DMS 273 (cell line): Measurements from ENCODE around the gene PAXX.

Experiments
- DNase-seq: peaks from one replicate; lab custom pipeline; 2025; ENCODE audit not compliant: unreplicated experiment; lab: John Stamatoyannopoulos, UW

Gene PAXX

GRCh38 chr9:136980669-136981478 is 11.3 kb upstream of the PAXX start:
- no peak for DNase-seq

DNA sequence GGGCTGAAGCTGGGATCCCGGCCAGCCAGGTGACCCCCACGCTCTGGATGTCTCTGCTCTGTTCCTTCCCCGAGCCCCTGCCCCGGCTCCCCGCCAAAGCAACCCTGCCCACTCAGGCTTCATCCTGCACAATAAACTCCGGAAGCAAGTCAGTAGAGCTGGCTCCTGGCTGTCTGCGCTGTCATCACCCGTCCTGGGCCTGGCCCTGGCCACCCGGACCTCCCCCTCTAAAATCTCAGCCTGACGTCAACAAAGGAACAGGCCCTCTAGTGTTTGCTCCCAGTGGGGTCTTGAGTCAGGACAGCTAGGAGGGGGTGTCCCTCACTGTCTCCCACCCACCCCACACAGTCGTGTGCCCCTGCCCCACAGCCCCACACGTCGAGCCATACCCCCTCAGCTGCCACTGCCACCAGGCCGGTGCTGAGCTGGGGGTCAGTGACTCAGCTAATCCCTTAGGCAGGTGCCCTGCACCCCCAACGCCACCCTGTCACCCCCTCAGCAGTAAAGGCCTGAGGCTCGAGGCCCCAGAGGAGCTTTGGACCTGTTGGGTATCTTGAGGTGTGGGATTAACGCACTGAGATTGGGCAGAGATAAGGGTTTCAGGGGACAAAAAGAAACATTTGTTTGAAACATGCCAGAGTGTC is 10.5 kb upstream of the PAXX start:
- no peak for DNase-seq

DNA sequence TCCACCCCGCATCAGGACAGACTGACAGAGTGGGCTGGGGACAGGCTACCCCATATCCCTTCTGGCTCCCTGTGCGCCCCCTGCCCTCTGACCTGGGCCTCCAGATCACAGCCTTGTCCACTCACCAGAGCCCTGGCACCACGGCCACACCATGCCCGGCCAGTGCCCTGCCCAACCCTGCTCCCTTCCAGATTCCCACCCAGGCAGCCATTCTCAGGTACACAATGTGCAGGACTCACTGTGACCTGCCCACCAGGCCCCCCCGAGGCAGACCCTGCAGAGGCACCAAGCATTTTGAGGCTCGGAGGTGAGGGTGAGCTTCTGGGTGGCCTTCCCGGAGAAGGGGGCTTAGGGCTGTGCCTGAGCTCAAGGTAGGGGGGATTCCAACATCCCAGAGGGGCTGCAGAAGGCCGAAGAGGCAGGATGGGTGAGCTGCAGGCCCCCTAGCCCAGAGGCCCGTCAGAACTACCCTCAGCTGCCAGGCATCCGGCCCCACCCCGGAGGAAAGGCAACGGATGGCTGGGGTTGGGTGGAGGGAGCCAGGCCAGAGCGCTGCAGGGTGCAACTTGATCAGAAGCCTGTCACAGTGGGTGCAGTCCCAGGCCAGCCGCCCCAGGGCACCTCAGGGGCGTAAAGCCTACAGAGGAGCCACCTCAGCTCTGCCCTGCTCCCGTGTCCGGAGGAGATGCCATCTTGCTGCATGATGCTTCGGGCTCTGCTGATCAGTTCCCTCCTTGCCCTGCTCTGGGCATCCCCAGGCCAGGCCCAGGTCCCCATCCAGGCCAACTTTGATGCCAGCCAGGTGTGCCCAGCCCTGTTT is 9.8 kb upstream of the PAXX start, which contains the start of gene LCNL1:
Gene LCNL1 (plus strand): TSS at position 762 of the 820 bp plus-strand sequence. CDS start 594 bp downstream, outside the sequence.
- DNase-seq = no peak

DNA sequence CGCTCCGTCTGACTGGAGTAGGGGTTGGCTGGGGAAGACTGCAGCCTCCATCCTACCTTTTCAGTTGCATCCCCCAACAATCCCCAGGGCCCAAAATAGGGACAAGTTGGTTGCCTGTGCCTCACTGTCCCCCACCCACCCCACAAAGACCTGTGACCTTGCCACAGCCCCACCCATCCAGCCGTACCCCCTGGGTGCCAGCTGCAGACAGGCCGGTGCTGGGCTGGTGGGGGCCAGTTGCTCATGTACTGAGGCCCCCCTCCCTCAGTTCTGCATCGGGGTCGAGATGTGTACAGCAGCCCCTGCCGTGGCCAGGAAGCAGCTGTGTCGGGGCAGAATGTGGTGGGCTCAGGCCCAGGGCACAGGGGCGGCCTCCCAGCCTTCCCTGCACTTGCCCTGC is 9.1 kb upstream of the PAXX start:
- DNase-seq = no peak

DNA sequence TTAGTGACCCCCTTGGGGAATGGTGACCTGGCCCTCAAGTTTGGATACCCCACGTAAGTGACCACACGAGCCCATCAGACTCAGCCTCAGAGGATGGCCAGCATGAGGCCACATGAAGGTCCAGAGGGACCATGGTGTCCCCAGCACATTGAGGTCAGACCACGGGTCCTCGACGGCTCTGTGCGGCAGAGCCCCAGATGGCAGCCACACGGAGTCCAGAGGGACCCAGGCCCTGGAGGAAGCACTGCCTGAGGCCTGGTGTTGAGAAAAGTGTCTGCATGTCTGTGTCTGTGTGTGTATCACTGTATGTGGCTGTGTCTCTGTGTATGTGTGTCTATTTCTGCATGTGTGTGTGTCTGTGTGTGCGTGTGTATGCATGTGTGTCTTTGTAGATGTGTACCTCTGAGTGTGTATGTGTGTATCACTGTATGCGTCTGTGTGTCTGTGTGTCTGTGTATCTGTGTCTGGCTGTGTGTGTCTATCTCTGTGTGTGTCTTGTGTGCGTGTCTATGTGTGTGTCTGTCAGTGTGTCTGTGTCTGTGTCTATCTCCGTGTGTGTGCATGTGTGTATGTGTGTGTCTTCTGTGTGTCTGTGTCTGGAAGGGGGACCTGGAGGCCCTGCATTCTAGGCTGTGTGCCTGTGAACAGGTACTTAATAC is 8.4 kb upstream of the PAXX start:
- DNase-seq = no peak

- no peak for DNase-seq
These were observed 7.7 kb upstream of the PAXX start for GRCh38 chr9:136984464-136985026.

DNA sequence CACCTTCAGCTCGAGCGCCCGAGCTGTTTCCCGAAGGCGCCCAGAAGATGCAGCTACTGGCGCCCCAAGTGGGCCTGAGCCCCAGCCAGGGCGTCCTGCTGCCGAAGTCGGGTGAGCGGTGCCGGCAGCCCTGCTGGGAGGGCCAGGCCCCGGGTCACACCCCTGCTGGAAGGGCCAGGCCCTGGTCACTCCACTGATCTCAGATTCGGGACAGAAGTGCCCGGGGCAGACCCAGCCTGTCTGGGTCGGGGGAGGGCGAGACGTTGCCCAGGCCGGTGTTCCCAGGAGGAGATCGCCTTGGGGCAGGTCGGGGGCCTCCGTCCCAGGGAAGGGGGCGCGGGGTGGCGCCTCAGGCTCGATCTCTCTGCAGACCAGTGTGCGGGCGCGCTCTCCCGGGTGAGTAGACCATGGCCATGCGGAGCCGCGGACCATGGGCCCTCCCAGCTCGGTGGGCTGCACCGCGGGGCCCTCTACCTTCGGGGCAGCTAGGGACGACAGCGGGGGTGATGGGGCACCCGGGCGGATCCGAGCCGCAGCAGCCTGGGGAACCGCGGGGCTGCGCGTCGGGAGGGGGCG is 7.1 kb upstream of the PAXX start:
- no peak for DNase-seq

DNA sequence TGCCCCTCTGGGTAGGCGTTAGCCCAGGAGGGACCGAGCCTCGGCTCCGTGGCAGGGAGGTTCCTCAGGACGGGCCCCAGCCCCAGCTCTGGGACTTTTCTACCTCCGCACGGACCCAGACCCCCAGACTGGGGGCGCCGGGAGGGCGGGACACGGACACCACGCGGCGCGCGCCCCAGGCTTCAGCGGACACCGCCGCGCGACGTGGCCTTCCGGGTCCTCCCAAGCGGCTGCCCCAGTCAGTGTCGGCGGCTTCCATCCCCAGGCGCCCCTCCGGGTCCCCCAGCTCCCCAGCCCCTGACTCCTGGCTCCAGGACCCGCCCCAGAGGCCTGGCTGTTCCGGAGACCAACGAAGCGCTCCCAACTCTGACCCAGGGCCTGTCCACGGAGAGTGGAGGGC is 6.4 kb upstream of the PAXX start:
- DNase-seq = no peak

DNA sequence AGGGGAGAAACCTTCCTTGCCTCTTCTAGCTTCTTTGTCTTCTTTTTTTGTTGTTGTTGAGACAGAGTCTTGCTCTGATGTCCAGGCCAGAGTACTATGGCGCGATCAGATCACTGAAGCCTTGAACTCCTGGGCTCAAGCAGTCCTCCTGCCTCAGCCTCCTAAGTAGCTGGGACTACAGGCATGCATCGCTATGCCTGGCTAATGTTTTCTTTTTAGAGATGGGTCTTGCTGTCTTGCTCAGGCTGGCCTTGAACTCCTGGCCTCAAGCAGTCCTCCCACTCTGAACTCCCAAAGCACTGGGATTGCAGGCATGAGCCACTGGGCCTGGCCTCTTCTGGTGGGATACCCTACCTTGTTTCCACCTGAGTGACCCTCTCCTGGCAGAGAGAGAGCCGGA is 3.4 kb upstream of the PAXX start:
- no peak for DNase-seq

- DNase-seq = no peak
These were observed 1.8 kb upstream of the PAXX start for GRCh38 chr9:136990242-136990911.

DNA sequence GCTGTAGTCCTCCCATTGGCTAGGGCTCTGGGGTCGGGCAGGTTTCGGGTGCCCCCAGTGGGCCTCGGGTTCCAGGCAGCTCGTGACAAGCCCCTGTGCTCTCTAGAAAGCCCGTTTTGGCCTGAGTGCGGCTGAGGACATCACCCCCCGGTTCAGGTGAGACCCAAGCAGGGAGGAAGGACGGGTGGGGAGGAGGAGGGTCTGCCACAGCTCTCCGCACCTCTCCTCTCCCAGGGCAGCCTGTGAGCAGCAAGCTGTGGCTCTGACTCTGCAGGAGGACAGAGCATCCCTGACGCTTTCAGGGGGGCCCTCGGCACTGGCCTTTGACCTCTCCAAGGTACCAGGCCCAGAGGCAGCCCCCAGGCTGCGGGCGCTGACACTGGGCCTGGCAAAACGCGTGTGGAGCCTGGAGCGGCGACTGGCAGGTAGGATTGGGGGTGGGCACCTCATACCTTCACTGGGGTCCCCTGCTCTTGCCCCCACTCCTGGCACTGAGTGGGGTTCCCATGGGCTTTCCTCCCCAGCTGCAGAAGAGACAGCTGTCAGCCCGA is 672 bp downstream of the PAXX start:
- DNase-seq = no peak

GRCh38 chr9:136994180-136994887 is 2.1 kb downstream of the PAXX start:
- DNase-seq = no peak

DNA sequence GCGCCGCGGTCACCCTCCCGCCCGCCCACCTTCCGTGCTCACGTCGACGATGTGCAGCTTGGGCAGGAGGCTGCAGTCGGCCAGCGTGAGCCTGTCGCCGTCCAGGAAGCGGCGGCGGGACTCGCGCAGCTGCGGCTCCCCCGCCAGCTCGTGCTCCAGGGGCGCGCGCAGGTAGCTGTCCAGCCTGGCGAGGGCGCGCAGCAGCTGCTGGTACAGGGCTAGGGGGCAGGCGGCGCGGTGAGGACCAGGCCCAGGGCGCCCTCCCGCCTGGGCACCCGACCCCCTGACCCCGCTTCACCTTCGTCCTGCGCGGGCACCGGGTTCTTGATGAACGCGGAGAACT is 2.6 kb downstream of the PAXX start:
- no peak for DNase-seq

- DNase-seq = no peak
These were observed 3.1 kb downstream of the PAXX start for GRCh38 chr9:136995362-136995761.

DNA sequence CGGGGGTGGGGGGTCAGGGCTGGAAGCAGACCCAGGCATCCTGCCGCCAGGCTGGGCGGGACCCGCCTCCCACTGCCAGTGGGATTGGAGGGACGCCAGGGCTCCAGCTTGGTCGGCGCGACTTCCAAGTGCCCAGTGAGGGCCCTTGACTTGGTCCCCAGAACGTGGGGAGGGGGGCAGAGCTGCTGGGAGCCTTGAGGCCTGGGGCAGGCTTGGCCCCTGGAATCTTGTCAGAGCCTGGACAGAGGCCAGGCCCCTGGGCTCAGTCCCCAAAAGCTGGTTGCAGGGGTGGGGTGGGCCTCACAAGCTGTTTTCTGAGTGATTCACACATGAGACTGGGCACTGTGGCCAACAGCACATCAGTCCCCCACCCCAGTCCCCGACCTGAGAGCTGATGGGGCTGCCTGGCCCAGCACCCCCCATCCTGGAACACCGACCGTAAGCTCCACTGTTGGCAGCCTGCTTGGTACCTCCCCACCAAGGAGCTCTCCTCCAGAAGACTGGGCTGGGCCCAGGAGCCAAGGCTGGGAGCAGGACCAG is 3.6 kb downstream of the PAXX start:
- peak; percentile 58 for DNase-seq

DNA sequence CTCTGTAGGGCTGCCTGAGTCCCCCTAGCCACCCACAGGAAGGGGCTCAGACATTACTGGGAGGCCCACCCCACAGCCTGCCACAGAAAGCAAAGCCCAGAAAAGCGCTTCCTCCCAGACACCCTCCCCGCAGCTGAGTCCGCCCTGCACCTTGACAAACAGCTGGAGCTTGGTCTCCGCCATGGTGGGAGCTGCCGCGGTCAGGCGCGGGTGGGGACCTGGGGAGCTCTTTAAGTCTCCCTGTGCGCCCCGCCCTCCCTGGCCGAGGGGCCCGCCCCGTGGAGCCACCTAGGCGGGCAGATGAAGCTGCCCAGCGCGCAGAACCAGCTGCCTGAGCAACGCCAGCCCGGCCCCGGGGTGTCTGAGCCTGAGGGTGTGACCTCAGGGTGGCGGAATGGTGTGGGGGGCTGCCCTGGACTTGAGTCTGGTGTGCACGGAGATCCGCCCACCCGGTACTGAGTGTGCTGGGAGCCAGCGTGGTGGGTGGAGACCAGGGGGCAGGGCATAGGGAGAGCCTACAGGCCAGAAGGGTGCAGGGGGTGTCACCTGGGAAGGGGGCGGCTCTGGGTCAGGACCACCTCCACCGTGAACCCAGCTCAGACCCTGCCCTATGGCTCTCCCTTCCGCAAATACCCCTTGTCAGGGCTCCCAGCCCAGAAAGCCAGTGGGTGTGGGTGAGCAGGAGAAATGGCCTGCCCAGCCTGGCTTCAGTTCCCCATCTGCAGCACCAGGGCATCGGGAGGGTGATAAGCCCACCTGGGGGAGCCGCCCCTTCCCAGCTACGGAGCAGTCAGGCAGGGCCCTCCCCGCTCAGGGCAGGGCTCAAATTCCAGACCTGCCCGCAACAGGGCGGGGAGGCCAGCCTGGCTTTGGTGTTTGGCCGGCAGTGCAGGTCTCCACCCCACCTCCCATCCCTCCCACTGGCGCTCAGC is 4.4 kb downstream of the PAXX start, which contains the start of gene CLIC3:
Gene CLIC3 (minus strand): TSS at position 208 of the 932 bp plus-strand sequence. CDS start 25 bp downstream, at position 183.
- peak; percentile 62 for DNase-seq

DNA sequence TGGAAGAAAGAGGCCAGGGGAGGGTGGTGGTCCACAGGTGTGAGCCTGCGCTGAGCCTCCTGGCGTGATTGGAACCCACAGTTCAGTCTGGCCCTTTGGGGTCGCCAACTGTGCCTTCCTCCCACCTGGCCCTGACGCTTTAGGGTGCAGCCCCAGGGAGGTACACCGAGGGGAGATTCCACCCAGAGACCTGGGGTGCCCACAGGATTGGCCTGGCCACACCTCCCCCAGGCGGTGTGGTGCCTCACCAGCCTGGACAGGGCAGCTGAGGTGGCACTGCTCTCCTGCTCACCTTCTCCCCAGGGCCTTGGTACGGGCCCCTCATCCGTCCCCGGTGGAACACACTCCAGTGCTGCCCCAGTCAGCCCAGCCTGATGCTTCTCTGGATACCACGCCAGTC is 5.1 kb downstream of the PAXX start:
- DNase-seq = no peak

GRCh38 chr9:136997830-136998234 is 5.6 kb downstream of the PAXX start:
- DNase-seq = no peak
